MM.1S (cell line): ENCODE results near the gene PPBP.

ENCODE experiments used
- DNase-seq: peaks from one replicate; pipeline ENCODE4 v3.0.0-alpha.2; 2015
- H2AFZ ChIP-seq: fragments of 300-600 bp; sonication (generic); 2 replicates; pipeline ENCODE4 v1.6.0; 2016; ENCODE audit warnings: antibody characterized with exemption, low read length
- H3F3A ChIP-seq: fragments of 300-600 bp; sonication (generic); 2 replicates; pipeline ENCODE4 v1.6.1; 2016; ENCODE audit warnings: mild to moderate bottlenecking, antibody characterized with exemption, low read length, moderate library complexity, mixed read lengths; ENCODE audit not compliant: insufficient read depth
- H3K27ac ChIP-seq: fragments of 300-600 bp; sonication (generic); 2 replicates; pipeline ENCODE4 v1.5.1; 2016; ENCODE audit warnings: mild to moderate bottlenecking, low read length
- H3K27me3 ChIP-seq: fragments of 300-600 bp; sonication (generic); replicated peaks from 2 replicates; pipeline ENCODE4 v1.6.0; 2016; ENCODE audit warnings: low read length; ENCODE audit not compliant: insufficient read depth
- H3K36me3 ChIP-seq: fragments of 300-600 bp; sonication (generic); replicated peaks from 2 replicates; pipeline ENCODE4 v1.6.1; 2016; ENCODE audit warnings: mild to moderate bottlenecking, low read length, mixed read lengths; ENCODE audit not compliant: insufficient read depth
- H3K4me1 ChIP-seq: fragments of 300-600 bp; sonication (generic); 2 replicates; pipeline ENCODE4 v1.6.1; 2016; ENCODE audit warnings: low read length, mixed read lengths
- H3K4me2 ChIP-seq: fragments of 300-600 bp; sonication (generic); 2 replicates; pipeline ENCODE4 v1.6.0; 2016; ENCODE audit warnings: low read depth, low read length
- H3K4me3 ChIP-seq: fragments of 300-600 bp; sonication (generic); 2 replicates; pipeline ENCODE4 v1.5.1; 2016; ENCODE audit warnings: low read length, mixed read lengths
- H3K79me2 ChIP-seq: fragments of 300-600 bp; sonication (generic); 2 replicates; pipeline ENCODE4 v1.6.1; 2016; ENCODE audit warnings: mixed run types, low read length, mixed read lengths
- H3K9ac ChIP-seq: fragments of 300-600 bp; sonication (generic); 2 replicates; pipeline ENCODE4 v1.6.1; 2016; ENCODE audit warnings: low read length, mixed read lengths
- H3K9me2 ChIP-seq: fragments of 300-600 bp; sonication (generic); replicated peaks from 2 replicates; pipeline ENCODE4 v1.6.1; 2016; ENCODE audit warnings: mild to moderate bottlenecking, low read length, mixed read lengths; ENCODE audit not compliant: insufficient read depth
- H3K9me3 ChIP-seq: fragments of 300-600 bp; sonication (generic); replicated peaks from 2 replicates; pipeline ENCODE4 v1.6.1; 2016; ENCODE audit warnings: mild to moderate bottlenecking, low read length, mixed read lengths; ENCODE audit not compliant: insufficient read depth
- H4K20me1 ChIP-seq: fragments of 300-600 bp; sonication (generic); 2 replicates; pipeline ENCODE4 v1.6.1; 2016; ENCODE audit warnings: mild to moderate bottlenecking, low read length, moderate library complexity, mixed read lengths; ENCODE audit not compliant: insufficient read depth
- CTCF ChIP-seq: fragments of 300-600 bp; sonication (generic); IDR thresholded peaks from 2 replicates; pipeline ENCODE4 v1.5.1; 2016; ENCODE audit warnings: antibody characterized with exemption, low read length, mixed read lengths
- EZH2 ChIP-seq: fragments of 300-600 bp; sonication (generic); optimal IDR thresholded peaks from 2 replicates; pipeline ENCODE3; 2017; ENCODE audit warnings: low read depth, mild to moderate bottlenecking, antibody characterized with exemption, low read length, mixed read lengths
- EZH2phosphoT487 ChIP-seq: fragments of 300-600 bp; sonication (generic); IDR thresholded peaks from 2 replicates; pipeline ENCODE4 v1.6.1; 2018; ENCODE audit warnings: antibody characterized with exemption, low read length

Gene PPBP

DNA sequence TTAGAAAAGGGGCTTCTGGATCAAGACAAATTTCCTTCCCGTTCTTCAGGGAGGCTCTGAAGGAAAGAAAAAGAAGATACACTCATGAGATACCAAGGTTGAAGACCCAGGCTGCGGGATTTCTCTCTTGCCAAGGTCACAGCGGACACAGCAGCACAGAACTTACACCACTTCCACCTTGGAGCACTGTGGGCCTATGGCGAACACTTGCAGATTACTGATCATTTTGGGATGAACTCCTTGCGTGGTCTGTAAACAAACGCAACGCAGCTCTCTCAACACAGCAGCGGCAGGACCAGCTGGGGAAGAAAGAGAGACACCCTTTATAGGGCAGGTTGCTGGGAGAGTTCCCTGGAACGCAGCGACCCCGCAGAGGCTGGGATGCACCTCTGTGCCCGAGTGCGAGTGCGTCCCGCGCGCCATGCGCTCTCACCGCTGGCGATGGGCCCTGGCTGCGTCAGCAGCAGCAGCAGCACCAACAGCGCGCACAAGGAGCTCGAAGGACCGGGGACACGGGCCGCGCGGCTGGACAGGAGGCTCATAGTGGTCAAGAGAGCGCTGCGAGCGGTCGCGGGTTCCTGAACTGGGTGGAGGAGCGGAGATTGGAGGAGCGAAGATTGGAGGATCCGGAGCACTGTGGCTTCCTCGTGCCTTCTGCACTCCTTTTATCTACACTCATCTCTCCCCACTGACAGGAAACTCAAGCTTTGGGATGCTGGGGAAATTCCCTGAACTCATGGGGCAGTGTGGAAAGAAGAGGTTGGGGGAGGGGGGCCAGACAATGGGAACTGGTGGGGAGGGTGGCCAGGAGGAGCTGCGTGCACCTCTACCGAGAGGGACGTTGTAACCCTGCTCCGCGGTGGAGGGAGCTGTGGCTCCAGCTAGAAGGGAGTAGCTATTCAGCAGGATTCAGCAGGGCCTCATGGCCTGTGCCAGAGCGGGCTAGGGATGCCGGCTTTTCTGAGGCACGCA lies 10.3 kb upstream of the PPBP start, which contains the start of gene CXCL5:
TSS of gene CXCL5 (minus strand) at position 638 of the 972 bp plus-strand sequence. CDS start at position 542, 96 bp downstream.
- Histone ChIP-seq H3K9ac (no peak within 1 kb of the TSS), H4K20me1 (no peaks in the 10 kb centered on the region), H3K36me3 (no peaks in the 10 kb centered on the region), H3K9me2 (no peaks in the 10 kb centered on the region), H3K27me3 (no peaks in the 10 kb centered on the region), H3K27ac (no peak within 1 kb of the TSS), H3F3A (no peaks in the 10 kb centered on the region), H2AFZ (no peak within 1 kb of the TSS), H3K9me3 (no peaks in the 10 kb centered on the region), H3K79me2 (no peaks in the 10 kb centered on the region), H3K4me2 (no peak within 1 kb of the TSS), H3K4me1 (no peaks in the 10 kb centered on the region), H3K4me3 (no peak within 1 kb of the TSS)
- no peak for DNase-seq
- TF ChIP-seq EZH2phosphoT487 (no peak), EZH2 (no peak), CTCF (no peak)

- Histone ChIP-seq H3K9ac (no peak overlapping the region), H3K4me1 (no peaks in the 10 kb centered on the region), H3K27ac (no peak overlapping the region), H3K4me2 (no peak overlapping the region), H3K9me3 (no peaks in the 10 kb centered on the region), H3K27me3 (no peaks in the 10 kb centered on the region), H3K9me2 (no peaks in the 10 kb centered on the region), H3K4me3 (no peak overlapping the region), H3F3A (no peaks in the 10 kb centered on the region), H3K79me2 (no peaks in the 10 kb centered on the region), H2AFZ (no peak overlapping the region), H4K20me1 (no peaks in the 10 kb centered on the region), H3K36me3 (no peaks in the 10 kb centered on the region)
- DNase-seq: no peak
- TF ChIP-seq EZH2: no peak
Observed at GRCh38 chr4:73992050-73992449, 4.1 kb upstream of the PPBP start.

DNA sequence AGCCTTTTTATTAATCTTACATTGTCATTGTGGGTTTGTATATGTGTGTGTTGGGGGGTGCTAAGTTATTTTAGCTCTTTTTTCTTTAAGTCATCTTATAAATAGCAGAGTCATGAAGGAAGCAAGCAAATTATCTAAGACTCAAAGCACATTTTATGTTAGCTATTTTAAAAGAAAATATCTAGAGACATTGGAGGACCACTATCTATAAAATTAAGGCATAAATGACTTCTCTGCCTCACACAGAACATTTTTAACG lies 3.7 kb upstream of the PPBP start:
- Histone ChIP-seq H3K4me3 (no peak overlapping the region), H4K20me1 (no peaks in the 10 kb centered on the region), H3K4me2 (no peak overlapping the region), H3K4me1 (no peaks in the 10 kb centered on the region), H3K9me2 (no peaks in the 10 kb centered on the region), H3F3A (no peaks in the 10 kb centered on the region), H3K9ac (no peak overlapping the region), H2AFZ (no peak overlapping the region), H3K27ac (no peak overlapping the region), H3K27me3 (no peaks in the 10 kb centered on the region), H3K79me2 (no peaks in the 10 kb centered on the region), H3K36me3 (no peaks in the 10 kb centered on the region), H3K9me3 (no peaks in the 10 kb centered on the region)
- no peak for DNase-seq
- no peak for TF ChIP-seq EZH2
- no peak for TF ChIP-seq EZH2phosphoT487
- no peak for TF ChIP-seq CTCF
